Midbrain (tissue), 1 donor: ENCODE results near the gene KRT76.
"Not testable (repeated sequence)": the region's sequence is repeated elsewhere in the genome, so short reads cannot be mapped to it uniquely, and the experiment has no call there.

Experiments
- DNase-seq: peaks from one replicate; lab custom pipeline; 2025; lab: John Stamatoyannopoulos, UW

KRT76 gene

GRCh38 chr12:52781399-52782082 lies 4.4 kb upstream of the KRT76 start:
- DNase-seq = no peak

DNA sequence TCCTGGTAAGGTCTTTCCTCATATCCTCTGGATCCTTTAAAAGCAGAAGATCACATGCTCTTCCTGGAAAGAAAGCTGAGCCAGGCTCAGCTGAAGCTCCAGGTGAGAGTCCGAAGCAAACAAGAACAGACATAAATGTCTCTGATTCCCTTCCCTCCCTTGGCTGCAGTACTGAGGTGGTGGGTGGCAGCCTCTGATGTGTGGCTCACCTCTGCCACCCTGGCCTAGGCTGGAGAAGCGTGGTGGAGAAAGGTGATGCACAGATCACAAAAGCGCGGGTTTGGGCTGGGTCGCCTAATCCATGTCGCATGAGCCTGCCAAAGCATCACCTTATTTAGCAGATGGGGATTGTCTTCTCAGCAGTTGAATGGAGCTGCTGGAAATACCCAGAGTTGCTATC lies 2.8 kb upstream of the KRT76 start:
- DNase-seq = no peak

DNA sequence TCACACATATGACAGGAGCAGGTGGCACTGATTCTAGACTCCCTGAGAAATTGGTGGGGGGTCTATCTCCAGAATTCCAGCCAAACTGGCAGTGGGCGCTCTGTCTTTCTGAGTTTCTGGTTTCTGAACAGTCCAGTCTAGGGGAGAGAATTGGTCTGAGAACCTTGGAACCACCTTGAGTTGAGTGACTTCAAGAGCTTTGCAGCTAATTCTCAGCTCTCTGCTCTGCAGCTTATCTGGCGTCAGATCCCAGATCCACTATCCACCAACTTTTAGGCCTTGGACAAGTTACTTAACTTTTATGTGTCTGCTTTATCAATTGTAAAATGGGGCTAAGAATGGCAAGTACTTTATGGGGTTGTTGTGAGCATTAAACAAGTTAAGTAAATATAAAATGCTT lies 1.7 kb upstream of the KRT76 start:
- no peak for DNase-seq

- no peak for DNase-seq
Measured at GRCh38 chr12:52777566-52777965, 421 bp upstream of the KRT76 start.

GRCh38 chr12:52776435-52776834 lies 710 bp downstream of the KRT76 start:
- DNase-seq = no peak

GRCh38 chr12:52774629-52775250 lies 2.4 kb downstream of the KRT76 start:
- DNase-seq = no peak

GRCh38 chr12:52772772-52773171 lies 4.4 kb downstream of the KRT76 start:
- DNase-seq = no peak

DNA sequence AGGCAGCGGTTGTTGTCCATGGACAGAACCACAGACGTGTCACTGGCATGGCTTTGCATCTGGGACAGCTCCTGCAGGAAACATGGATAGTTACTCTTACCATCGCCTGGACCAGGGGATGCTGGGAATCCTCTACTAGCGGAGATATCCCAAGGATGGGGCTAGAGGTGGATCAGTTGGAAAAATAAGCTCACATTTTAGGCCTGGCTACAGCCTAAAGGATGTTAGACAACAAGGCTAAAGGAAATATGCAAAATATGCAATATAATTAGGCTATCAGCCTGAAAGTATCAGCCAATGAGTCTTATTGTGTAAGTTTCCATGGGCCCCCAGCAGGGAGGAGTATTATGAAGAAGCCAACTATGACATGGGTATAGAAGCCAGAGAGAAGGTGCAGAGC lies 5.0 kb downstream of the KRT76 start:
- no peak for DNase-seq

GRCh38 chr12:52771505-52771904 lies 5.6 kb downstream of the KRT76 start:
- no peak for DNase-seq

- DNase-seq = no peak
Measured at GRCh38 chr12:52771088-52771487, 6.1 kb downstream of the KRT76 start.

DNA sequence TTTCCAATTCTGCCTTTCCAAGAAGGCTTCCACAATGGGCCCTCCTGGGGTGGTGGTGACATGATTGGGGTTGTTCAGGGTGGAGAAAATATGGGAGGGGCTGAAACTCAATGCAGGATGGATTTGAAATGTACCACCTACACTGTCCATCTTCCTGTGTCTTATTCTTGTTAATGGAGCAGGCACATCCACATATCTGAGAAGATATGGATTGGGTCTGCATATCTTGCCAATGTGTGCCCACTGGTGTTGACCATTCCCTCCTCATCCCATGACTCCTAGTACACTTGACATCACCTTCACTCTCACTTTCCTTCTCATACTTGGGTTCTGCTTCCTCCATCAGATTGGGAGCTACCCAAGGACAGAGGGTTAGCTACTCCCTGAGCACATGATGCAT lies 7.2 kb downstream of the KRT76 start:
- DNase-seq = no peak

GRCh38 chr12:52769354-52769753 lies 7.8 kb downstream of the KRT76 start:
- no peak for DNase-seq

GRCh38 chr12:52768479-52769200 lies 8.5 kb downstream of the KRT76 start:
- DNase-seq = no peak

DNA sequence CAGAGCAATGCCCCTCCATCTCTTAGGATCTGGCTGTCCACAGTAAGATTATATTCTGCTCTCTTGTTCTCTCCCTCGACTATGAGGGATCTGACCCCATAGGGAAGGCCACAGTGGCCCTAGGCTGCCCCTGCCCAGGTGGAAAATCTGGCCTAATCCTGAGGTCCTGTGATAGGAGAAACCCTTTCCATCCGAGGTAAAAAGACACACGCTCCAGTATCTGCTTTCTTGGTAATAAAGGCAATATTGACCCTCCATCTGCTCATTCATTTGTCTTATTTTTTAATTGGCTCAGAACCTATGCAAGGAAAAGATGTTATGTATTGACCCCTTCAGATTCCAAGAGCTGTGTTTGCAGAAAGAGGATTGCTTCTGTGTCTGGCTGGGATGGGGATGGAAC lies 9.7 kb downstream of the KRT76 start:
- no peak for DNase-seq

DNA sequence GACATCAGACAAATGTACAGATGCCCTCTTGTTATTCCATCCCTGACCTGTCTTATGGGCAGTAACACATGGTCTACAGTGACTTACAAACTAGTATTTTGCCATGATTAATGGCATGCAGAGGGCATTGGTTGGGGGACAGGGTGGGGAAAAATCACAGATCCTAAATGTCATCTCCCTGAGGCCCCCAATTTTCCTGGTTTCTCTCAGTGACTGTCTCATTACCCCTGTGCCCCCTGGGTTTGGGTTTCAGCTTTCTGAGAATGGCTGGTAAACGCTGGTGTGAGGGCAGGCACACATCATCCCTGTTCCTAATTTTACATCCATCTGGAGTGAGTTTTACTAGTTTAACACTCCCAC lies 10.1 kb downstream of the KRT76 start:
- DNase-seq = no peak

DNA sequence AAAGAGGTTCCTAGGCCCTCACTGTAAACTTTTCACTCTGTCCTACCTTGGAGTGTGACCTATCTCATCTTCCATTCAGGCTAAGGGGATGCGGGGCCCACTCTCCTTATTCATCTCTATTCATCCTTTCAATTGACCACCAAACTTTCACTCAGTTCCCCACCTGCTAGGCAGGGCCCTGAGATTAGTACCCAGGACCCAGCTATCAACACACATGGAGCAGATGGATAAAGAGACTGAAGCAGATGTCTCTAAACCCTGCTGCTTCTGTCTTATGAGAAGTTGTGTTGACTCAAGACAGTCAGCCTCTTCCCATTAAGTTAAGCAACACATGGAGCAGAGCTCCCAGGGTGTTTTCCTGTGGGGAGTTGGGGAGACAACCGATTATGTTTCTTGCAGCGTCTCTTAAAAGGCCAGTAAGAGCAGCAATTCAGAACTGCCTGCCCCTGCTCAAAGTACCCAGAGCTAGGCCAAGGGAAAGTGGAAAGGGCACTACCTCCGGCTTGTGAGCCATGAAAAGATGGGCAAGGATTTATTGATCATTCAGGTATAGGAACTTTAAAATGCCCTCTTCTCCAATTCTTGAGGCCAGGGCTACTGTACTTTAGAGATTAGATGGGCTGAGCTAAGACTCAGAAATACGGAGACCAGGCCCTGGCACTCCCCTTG lies 10.7 kb downstream of the KRT76 start:
- no peak for DNase-seq

DNA sequence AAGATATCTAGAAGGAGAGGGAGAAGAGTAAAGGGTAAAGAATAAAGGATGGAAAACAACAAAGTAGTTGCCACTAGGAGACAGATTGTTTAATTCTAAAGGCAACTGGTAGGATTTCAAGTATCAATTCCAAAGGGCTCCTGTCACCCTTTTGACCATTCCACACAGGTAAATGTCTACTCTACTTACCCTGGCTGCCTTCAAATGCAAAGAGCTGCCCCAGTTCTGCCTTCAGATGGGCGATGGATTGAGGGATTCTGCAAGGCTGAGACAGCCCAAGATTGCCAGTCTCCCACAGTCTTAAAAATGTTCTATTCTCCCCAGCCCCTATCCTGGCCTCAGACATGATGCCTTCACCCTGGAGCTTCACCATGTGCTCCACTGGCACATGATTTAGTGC lies 11.4 kb downstream of the KRT76 start:
- DNase-seq = no peak

- no peak for DNase-seq
Measured at GRCh38 chr12:52763991-52764390, 13.2 kb downstream of the KRT76 start.

GRCh38 chr12:52763036-52763659 lies 14.0 kb downstream of the KRT76 start:
- no peak for DNase-seq

DNA sequence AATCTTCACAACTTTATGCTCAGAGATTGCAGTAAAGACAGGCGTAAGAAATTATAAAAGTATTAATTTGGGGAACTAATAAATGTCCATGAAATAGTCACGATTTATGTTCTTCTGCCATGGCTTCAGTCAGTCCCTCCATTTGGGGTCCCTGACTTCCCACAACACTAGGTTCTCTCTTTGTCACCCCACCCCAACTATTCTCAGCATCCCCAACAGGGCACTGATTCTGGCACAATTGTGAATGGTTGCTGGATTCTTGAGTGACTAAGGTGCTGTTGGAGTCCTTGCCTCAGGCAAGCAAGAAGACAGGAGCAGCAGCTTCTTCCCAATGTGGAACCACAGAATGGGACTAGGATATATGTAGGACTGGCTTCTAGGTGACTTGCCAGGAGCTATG lies 15.3 kb downstream of the KRT76 start:
- no peak for DNase-seq

- not testable (repeated sequence) for DNase-seq
Measured at GRCh38 chr12:52761218-52761617, 15.9 kb downstream of the KRT76 start.

DNA sequence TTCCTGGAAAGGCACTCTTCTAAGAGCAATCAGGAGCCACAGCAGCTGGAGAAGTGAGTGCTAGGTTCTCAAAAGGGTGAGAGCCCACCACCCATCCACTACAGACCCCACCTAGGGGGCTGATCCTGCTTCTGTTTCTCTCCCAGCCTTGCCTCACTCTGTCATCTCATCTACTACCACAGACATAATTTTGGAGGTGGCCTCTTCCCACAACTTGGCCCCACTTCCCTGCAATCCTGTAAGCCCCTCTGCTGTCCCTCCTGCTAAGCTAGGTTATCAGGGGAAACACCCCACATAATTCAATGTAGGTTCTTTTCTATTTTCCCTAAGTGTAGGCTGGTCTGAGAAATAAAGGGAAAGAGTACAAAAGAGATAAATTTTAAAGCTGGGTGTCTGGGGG lies 16.5 kb downstream of the KRT76 start:
- DNase-seq = no peak
